HepG2 (cell line): ENCODE results near the gene IZUMO2. TPM values are rescaled to one million over a fixed set of nuclear protein-coding genes. Genes with fewer than 3 reads are reported as not detected.

Experiments used
- AKNA ChIP-seq: sonication (generic); formaldehyde crosslinking; IDR thresholded peaks from 2 replicates; pipeline ENCODE4 v1.4.0; 2020; ENCODE audit warnings: missing genetic modification reagents, borderline replicate concordance
- ATF2 ChIP-seq: sonication (generic); formaldehyde crosslinking; IDR thresholded peaks from 2 replicates; pipeline ENCODE4 v1.4.0; 2020; ENCODE audit warnings: missing genetic modification reagents
- ELK4 ChIP-seq: sonication (generic); formaldehyde crosslinking; IDR thresholded peaks from 2 replicates; pipeline ENCODE4 v1.9.0; 2021; ENCODE audit warnings: missing genetic modification reagents, borderline replicate concordance
- FOXC1 ChIP-seq: sonication (generic); formaldehyde crosslinking; IDR thresholded peaks from 2 replicates; pipeline ENCODE4 v1.8.0; 2022; ENCODE audit warnings: mild to moderate bottlenecking, missing genetic modification reagents, borderline replicate concordance
- ISX ChIP-seq: sonication (generic); formaldehyde crosslinking; conservative IDR thresholded peaks from 2 replicates; pipeline ENCODE4 v1.5.0; 2020; ENCODE audit warnings: missing genetic modification reagents
- KAT7 ChIP-seq: IDR thresholded peaks from 2 replicates; pipeline ENCODE4 v1.6.1; 2018; ENCODE audit warnings: borderline replicate concordance, missing compliant biosample characterization
- KDM5B ChIP-seq: sonication (generic); formaldehyde crosslinking; IDR thresholded peaks from 2 replicates; pipeline ENCODE4 v1.4.0; 2020; ENCODE audit warnings: missing genetic modification reagents, mild to moderate bottlenecking, borderline replicate concordance
- MTA1 ChIP-seq: sonication (generic); formaldehyde crosslinking; IDR thresholded peaks from 2 replicates; pipeline ENCODE4 v1.4.0; 2020; ENCODE audit warnings: missing genetic modification reagents, mild to moderate bottlenecking, borderline replicate concordance
- PHF8 ChIP-seq: sonication (generic); formaldehyde crosslinking; IDR thresholded peaks from 2 replicates; pipeline ENCODE4 v1.5.0; 2020; ENCODE audit warnings: missing genetic modification reagents
- RAD21 ChIP-seq: fragments of 450-650 bp; formaldehyde crosslinking; IDR thresholded peaks from 2 replicates; pipeline ENCODE4 v1.5.0; 2020; ENCODE audit warnings: mild to moderate bottlenecking
- SMAD3 ChIP-seq: sonication (generic); formaldehyde crosslinking; IDR thresholded peaks from 2 replicates; pipeline ENCODE4 v1.4.0; 2020; ENCODE audit warnings: missing genetic modification reagents
- TAF1 ChIP-seq: sonication (generic); formaldehyde crosslinking; IDR thresholded peaks from 2 replicates; pipeline ENCODE4 v1.4.0; 2020; ENCODE audit warnings: missing genetic modification reagents
- TBL1XR1 ChIP-seq: fragments of 150-350 bp; IDR thresholded peaks from 2 replicates; pipeline ENCODE4 v1.6.1; 2014; ENCODE audit warnings: borderline replicate concordance, low read length; ENCODE audit not compliant: partially characterized antibody
- TBP ChIP-seq: sonication (generic); formaldehyde crosslinking; IDR thresholded peaks from 2 replicates; pipeline ENCODE4 v1.5.0; 2020; ENCODE audit warnings: missing genetic modification reagents
- ZFP91 ChIP-seq: sonication (generic); formaldehyde crosslinking; IDR thresholded peaks from 2 replicates; pipeline ENCODE4 v1.9.0; 2022; ENCODE audit warnings: missing genetic modification reagents, mild to moderate bottlenecking, borderline replicate concordance
- ZNF143 ChIP-seq: sonication (generic); formaldehyde crosslinking; IDR thresholded peaks from 2 replicates; pipeline ENCODE4 v1.4.0; 2020; ENCODE audit warnings: missing genetic modification reagents
- ZNF34 ChIP-seq: sonication (generic); formaldehyde crosslinking; IDR thresholded peaks from 2 replicates; pipeline ENCODE4 v1.4.0; 2020; ENCODE audit warnings: mild to moderate bottlenecking, missing genetic modification reagents, borderline replicate concordance
- ZNF784 ChIP-seq: sonication (generic); formaldehyde crosslinking; IDR thresholded peaks from 2 replicates; pipeline ENCODE4 v1.5.1; 2020; ENCODE audit warnings: missing genetic modification reagents, mild to moderate bottlenecking, borderline replicate concordance
- polyA plus RNA-seq, 8 experiments: library from polyadenylated mRNA; depleted of rRNA in 3 of 8; stranded (reverse) in 7 of 8; unstranded in 1 of 8; fragments of >200 nt; fragmentation: Illumina TruSeq in 4 of 8; extraction: Trizol in 4 of 8; gene quantifications; 2 replicates each; pipeline versions ENCODE4 v1.2.1 to v1.2.3, GENCODE V29; 2011 to 2016; ENCODE audit warnings: low read depth in 4 of 8, missing spikeins in 1 of 8, mixed read lengths in 1 of 8; ENCODE audit not compliant: insufficient read depth in 1 of 8
- total RNA-seq, 5 experiments: library from RNA; depleted of rRNA; stranded (reverse); fragments of >200 nt; fragmentation: Illumina TruSeq; extraction: Trizol; gene quantifications; 2 replicates each; pipeline ENCODE4 v1.2.3, GENCODE V29; 2016; ENCODE audit warnings: low read depth in 1 of 5

Gene IZUMO2
- total and polyA plus RNA-seq, 2 of the 13 experiments (the other 11 are each of a cell fraction or from before 2014, with no cell fraction given), result not detected

- TF ChIP-seq AKNA (CRISPR knock-in tag) (no peak), ZNF34 (CRISPR knock-in tag) (no peak), MTA1 (CRISPR knock-in tag) (peak; percentile 74; the same call in 1 of the 2 replicates), ELK4 (no peak), ZNF143 (CRISPR knock-in tag) (peak; percentile 100), KDM5B (CRISPR knock-in tag) (peak; percentile 31; the same call in 1 of the 2 replicates), PHF8 (CRISPR knock-in tag) (peak; percentile 74; the same call in 1 of the 2 replicates), ZNF784 (no peak), TBL1XR1 (peak; percentile 57), TAF1 (CRISPR knock-in tag) (peak; percentile 41; the same call in 1 of the 2 replicates), TBP (CRISPR knock-in tag) (peak; percentile 94; the same call in 1 of the 2 replicates), ISX (CRISPR knock-in tag) (no peak), KAT7 (CRISPR knock-in tag) (no peak), ATF2 (no peak), SMAD3 (CRISPR knock-in tag) (peak; percentile 20; the same call in 1 of the 2 replicates), FOXC1 (CRISPR knock-in tag) (peak; percentile 60; the same call in 1 of the 2 replicates), RAD21 (CRISPR knock-in tag) (peak; percentile 51; the same call in 1 of the 2 replicates), ZFP91 (CRISPR knock-in tag) (peak; percentile 64; the same call in 1 of the 2 replicates)
Measured at GRCh38 chr19:50147462-50148423, 15.3 kb downstream of the IZUMO2 start (continued).
